Suprapubic skin (tissue), 4 donors: ENCODE measurements around the gene HES3. TPM values are rescaled to one million over a fixed set of nuclear protein-coding genes. Genes with fewer than 3 reads are reported as not detected.

Experiments used
- DNase-seq, 2 donors: peaks; one replicate each; pipeline ENCODE4 v3.0.0-alpha.2; 2019; ENCODE audit warnings: low spot score in 2 of 2
- H3K27ac ChIP-seq: fragments of 200-600 bp; sonication (generic); one replicate; pipeline ENCODE4 v1.5.1; 2019
- H3K27me3 ChIP-seq: fragments of 200-600 bp; sonication (generic); one replicate; pipeline ENCODE4 v1.5.1; 2019
- H3K36me3 ChIP-seq: fragments of 200-600 bp; sonication (generic); one replicate; pipeline ENCODE4 v1.5.1; 2019
- H3K4me1 ChIP-seq: fragments of 200-600 bp; sonication (generic); one replicate; pipeline ENCODE4 v1.5.1; 2019
- H3K4me3 ChIP-seq: fragments of 200-600 bp; sonication (generic); one replicate; pipeline ENCODE4 v1.5.1; 2019; ENCODE audit warnings: mild to moderate bottlenecking
- H3K9me3 ChIP-seq: fragments of 200-600 bp; sonication (generic); one replicate; pipeline ENCODE4 v1.5.1; 2019
- EP300 ChIP-seq: sonication (generic); formaldehyde crosslinking; IDR thresholded peaks from one replicate; pipeline ENCODE4 v1.6.1; 2017; ENCODE audit warnings: antibody characterized with exemption
- POLR2A ChIP-seq, 2 donors: fragments of 450-650 bp; IDR thresholded peaks; one replicate each; pipeline ENCODE4 v1.6.1; 2017; ENCODE audit warnings: antibody characterized with exemption in 2 of 2, mild to moderate bottlenecking in 2 of 2, moderate library complexity in 2 of 2
- POLR2AphosphoS5 ChIP-seq, 3 donors: sonication (generic); formaldehyde crosslinking; IDR thresholded peaks; one replicate each; pipeline ENCODE4 v1.6.1; 2017; ENCODE audit warnings: antibody characterized with exemption in 3 of 3
- WGBS: methylation state at CpG from one replicate; pipeline ENCODE4 v1.1.5; 2018; 5-methylcytosine and 5-hydroxymethylcytosine counted together
- total RNA-seq, 4 donors: library from RNA; depleted of rRNA; stranded (reverse); fragments of >200 nt; gene quantifications; one replicate each; pipeline ENCODE4 v1.1.0, GENCODE V29; 2016
- TF ChIP-seq, protein P1 (sequence below), 2 donors: fragments of 200-600 bp in 1 of 2; fragments of 450-650 bp in 1 of 2; sonication (generic) in 1 of 2; IDR thresholded peaks; one replicate each; pipeline ENCODE4 v1.5.1; 2016 to 2019; ENCODE audit warnings: antibody characterized with exemption in 2 of 2, mild to moderate bottlenecking in 1 of 2, moderate library complexity in 1 of 2

HES3 gene
- total RNA-seq, 4 donors from 2014 or later = not detected

- H3K36me3 ChIP-seq = peaks cover 32% of the 10 kb centered on the region
- H3K9me3 ChIP-seq = no peaks in the 10 kb centered on the region
- 48% methylated on average over 20 of the region's 20 CpGs for WGBS
- H3K27ac ChIP-seq = no peak overlapping the region
- H3K27me3 ChIP-seq = peaks cover 8% of the 10 kb centered on the region
- DNase-seq = no peak
- H3K4me1 ChIP-seq = peaks cover 20% of the 10 kb centered on the region
- TF ChIP-seq, protein P1, sequence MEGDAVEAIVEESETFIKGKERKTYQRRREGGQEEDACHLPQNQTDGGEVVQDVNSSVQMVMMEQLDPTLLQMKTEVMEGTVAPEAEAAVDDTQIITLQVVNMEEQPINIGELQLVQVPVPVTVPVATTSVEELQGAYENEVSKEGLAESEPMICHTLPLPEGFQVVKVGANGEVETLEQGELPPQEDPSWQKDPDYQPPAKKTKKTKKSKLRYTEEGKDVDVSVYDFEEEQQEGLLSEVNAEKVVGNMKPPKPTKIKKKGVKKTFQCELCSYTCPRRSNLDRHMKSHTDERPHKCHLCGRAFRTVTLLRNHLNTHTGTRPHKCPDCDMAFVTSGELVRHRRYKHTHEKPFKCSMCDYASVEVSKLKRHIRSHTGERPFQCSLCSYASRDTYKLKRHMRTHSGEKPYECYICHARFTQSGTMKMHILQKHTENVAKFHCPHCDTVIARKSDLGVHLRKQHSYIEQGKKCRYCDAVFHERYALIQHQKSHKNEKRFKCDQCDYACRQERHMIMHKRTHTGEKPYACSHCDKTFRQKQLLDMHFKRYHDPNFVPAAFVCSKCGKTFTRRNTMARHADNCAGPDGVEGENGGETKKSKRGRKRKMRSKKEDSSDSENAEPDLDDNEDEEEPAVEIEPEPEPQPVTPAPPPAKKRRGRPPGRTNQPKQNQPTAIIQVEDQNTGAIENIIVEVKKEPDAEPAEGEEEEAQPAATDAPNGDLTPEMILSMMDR (IDR thresholded peaks at IDR 0.05) = no peak
- TF ChIP-seq EP300 (no peak), POLR2A (IDR thresholded peaks at IDR 0.05) (no peak), POLR2AphosphoS5 (IDR thresholded peaks at IDR 0.05) (no peak)
- H3K4me3 ChIP-seq = peak overlapping the region; percentile 60
Observed at GRCh38 chr1:6234502-6235295, 9.3 kb upstream of the HES3 start.

DNA sequence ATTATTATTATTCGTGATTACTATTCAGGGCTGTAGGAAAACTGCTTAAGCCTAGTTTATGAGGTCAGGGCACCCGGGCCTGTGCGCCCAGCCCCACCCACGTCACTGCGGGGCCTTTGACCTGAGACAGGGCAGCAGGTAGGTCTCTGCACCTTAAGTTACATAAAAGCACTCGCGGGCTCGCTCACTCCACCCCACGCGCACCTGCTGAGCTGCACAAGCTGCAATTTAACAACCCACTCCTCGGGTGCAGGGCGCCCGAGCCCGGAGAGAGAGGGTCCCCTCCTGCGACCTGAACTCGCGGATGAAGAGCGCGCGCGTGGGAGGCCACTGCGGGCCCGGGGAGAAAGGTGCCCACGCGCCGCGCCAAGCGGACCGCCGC, 8.7 kb upstream of the HES3 start:
- H3K9me3 ChIP-seq = no peaks in the 10 kb centered on the region
- H3K36me3 ChIP-seq = peaks cover 28% of the 10 kb centered on the region
- peaks cover 20% of the 10 kb centered on the region for H3K4me1 ChIP-seq
- H3K27me3 ChIP-seq = peaks cover 14% of the 10 kb centered on the region
- TF ChIP-seq EP300 (no peak), POLR2AphosphoS5 (IDR thresholded peaks at IDR 0.05) (no peak)
- TF ChIP-seq, protein P1 (IDR thresholded peaks at IDR 0.05) = no peak
- H3K4me3 ChIP-seq = peak overlapping the region; percentile 60
- peak overlapping the region; percentile 72 for H3K27ac ChIP-seq
- no peak for DNase-seq
- 2% methylated on average over 9 of the region's 30 CpGs for WGBS

DNA sequence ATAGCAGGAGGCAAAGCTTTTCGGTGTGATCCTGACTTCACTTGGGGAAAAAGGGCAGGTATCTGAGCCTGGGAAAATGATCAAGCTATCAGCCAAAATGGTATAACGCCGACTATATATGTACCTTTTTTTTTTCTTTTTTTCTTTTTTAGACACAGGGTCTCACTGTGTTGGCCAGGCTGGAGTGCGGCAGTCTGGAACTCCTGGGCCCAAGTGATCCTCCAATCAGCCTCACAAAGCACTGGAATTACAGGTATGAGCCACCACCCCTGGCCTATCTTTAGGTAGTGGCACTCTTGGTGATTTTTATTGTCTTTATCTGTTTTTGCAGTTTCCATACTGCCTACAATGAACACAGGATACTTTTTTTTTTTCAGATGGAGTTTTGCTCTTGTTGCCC, 6.9 kb upstream of the HES3 start:
- DNase-seq = no peak

DNA sequence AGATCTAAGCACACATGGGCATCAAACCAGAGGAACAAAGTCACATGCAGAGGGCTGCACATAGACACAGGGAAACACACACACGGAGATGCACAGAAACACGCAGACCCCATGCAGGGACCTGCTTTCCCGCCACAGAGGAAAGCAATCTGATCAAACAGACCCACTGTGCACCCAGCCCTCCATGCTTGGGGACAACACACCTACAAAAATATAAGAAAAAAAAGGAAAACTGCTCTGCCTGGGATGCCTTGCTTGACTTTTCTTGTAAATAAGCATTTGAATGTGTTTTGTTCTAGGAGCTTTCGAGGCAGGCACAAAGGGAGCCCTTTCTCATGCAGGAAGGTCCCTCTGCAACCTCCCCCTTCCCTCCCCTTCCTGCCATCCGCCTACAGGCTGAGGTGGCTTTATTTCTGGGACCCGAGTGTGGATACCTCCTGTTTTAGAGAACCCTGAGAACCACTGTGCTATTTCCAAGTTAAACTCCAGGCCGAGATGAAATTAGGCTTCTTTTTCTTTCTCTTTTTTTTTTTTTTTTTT, 4.7 kb upstream of the HES3 start:
- WGBS = 65% methylated on average over 7 of the region's 7 CpGs
- H3K4me1 ChIP-seq = peaks cover 30% of the 10 kb centered on the region
- no peaks in the 10 kb centered on the region for H3K36me3 ChIP-seq
- no peak for DNase-seq
- H3K27ac ChIP-seq = no peak overlapping the region
- peaks cover 52% of the 10 kb centered on the region for H3K27me3 ChIP-seq
- TF ChIP-seq POLR2A (IDR thresholded peaks at IDR 0.05) = no peak
- no peak for TF ChIP-seq EP300
- TF ChIP-seq, protein P1 (IDR thresholded peaks at IDR 0.05) = no peak
- no peak for TF ChIP-seq POLR2AphosphoS5 (IDR thresholded peaks at IDR 0.05)
- H3K4me3 ChIP-seq = no peak overlapping the region
- H3K9me3 ChIP-seq = no peaks in the 10 kb centered on the region

More for the DNA sequence above, 6.9 kb upstream of the HES3 start:
- H3K9me3 ChIP-seq = no peaks in the 10 kb centered on the region
- H3K4me1 ChIP-seq = peaks cover 27% of the 10 kb centered on the region
- 88% methylated on average over 4 of the region's 4 CpGs for WGBS
- no peak overlapping the region for H3K4me3 ChIP-seq
- TF ChIP-seq POLR2A (IDR thresholded peaks at IDR 0.05) (no peak), EP300 (no peak), POLR2AphosphoS5 (IDR thresholded peaks at IDR 0.05) (no peak)
- TF ChIP-seq, protein P1 (IDR thresholded peaks at IDR 0.05) = no peak
- no peak overlapping the region for H3K27ac ChIP-seq
- peaks cover 13% of the 10 kb centered on the region for H3K36me3 ChIP-seq
- H3K27me3 ChIP-seq = peaks cover 30% of the 10 kb centered on the region

DNA sequence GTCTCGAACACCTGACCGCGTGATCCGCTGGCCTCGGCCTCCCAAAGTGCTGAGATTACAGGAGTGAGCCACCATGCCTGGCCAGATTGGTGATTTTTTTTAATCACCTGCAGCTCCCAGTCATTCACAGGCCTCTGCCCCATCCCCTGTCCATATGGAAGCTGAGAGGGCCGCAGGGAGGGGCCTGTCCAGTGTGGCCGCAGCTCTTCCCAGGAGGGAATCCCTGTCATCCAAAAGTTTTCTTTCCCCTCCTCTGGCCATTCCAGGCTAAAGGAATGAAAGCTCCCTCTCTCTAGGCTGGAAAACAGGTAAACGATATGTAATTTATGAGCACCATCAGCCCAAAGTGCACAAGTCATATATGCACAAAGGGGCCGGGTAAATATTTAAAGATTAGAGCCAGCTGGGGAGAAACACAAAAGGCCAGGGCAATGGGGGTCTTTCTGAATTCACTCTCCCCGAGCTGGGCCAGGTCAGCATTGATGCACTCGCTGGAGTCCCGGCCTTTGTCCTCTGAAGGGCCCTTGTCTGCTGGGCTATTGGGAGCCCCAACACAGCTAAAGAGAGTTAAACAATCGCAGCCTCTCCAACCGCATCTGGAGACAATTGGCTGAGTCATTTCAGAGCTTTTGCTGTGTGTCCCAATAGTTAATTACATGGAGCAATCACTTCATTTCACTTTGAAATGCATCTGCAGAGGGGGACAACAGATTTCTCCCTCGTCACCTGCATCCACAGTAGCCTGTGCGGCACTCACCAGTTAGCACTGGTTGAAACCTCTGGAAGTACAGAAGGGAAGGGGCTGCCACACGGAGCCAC, 3.8 kb upstream of the HES3 start:
- H3K36me3 ChIP-seq = no peaks in the 10 kb centered on the region
- no peak for TF ChIP-seq EP300
- TF ChIP-seq, protein P1 (IDR thresholded peaks at IDR 0.05) = no peak
- peaks cover 27% of the 10 kb centered on the region for H3K4me1 ChIP-seq
- peaks cover 61% of the 10 kb centered on the region for H3K27me3 ChIP-seq
- WGBS = 63% methylated on average over 17 of the region's 17 CpGs
- H3K27ac ChIP-seq = no peak overlapping the region
- DNase-seq = no peak
- H3K4me3 ChIP-seq = no peak overlapping the region
- no peaks in the 10 kb centered on the region for H3K9me3 ChIP-seq
